MCF 10A (cell line): ENCODE data around the gene SNTG2. TPM values are rescaled to one million over a fixed set of nuclear protein-coding genes. Genes with fewer than 3 reads are reported as not detected.

Experiments used
- BruUV-seq: library from RNA; stranded (reverse); fragments of 400-500 nt; replicated peaks from 2 replicates; lab custom pipeline; 2021; lab: Mats Ljungman, UMichigan
- CTCF ChIA-PET: fragments of 300-600 bp; sonication (Branson Sonifier 250); formaldehyde crosslinking; extraction: SDS; loops from one replicate; lab custom pipeline; 2021; ENCODE audit warnings: antibody characterized with exemption, inconsistent platforms; lab: Yijun Ruan, JAX
- POLR2A ChIA-PET: fragments of 300-600, 350-650 bp; sonication (Branson Sonifier 250); formaldehyde crosslinking; extraction: SDS; loops from one replicate; lab custom pipeline; 2020; ENCODE audit warnings: antibody characterized with exemption, inconsistent platforms; lab: Yijun Ruan, JAX
- DNase-seq: peaks from one replicate; pipeline ENCODE4 v3.0.0-alpha.2; 2018; ENCODE audit not compliant: unreplicated experiment
- H3K27ac Mint-ChIP-seq: one replicate; pipeline ENCODE4 v1.8.0; 2022; ENCODE audit warnings: mild to moderate bottlenecking, low read depth, mixed read lengths; ENCODE audit not compliant: unreplicated experiment
- H3K27me3 Mint-ChIP-seq: one replicate; pipeline ENCODE4 v1.8.0; 2022; ENCODE audit warnings: mixed read lengths; ENCODE audit not compliant: insufficient read depth, unreplicated experiment
- H3K36me3 Mint-ChIP-seq: one replicate; pipeline ENCODE4 v1.8.0; 2022; ENCODE audit warnings: mild to moderate bottlenecking, moderate library complexity, mixed read lengths; ENCODE audit not compliant: insufficient read depth, unreplicated experiment
- H3K4me1 Mint-ChIP-seq: one replicate; pipeline ENCODE4 v1.8.0; 2022; ENCODE audit warnings: mixed read lengths; ENCODE audit not compliant: insufficient read depth, unreplicated experiment
- H3K4me3 Mint-ChIP-seq: one replicate; pipeline ENCODE4 v1.8.0; 2022; ENCODE audit warnings: mild to moderate bottlenecking, moderate library complexity, mixed read lengths; ENCODE audit not compliant: unreplicated experiment
- H3K9me3 Mint-ChIP-seq: one replicate; pipeline ENCODE4 v1.8.0; 2022; ENCODE audit warnings: mixed read lengths; ENCODE audit not compliant: unreplicated experiment
- CTCF ChIP-seq: fragments of 200-600 bp; IDR thresholded peaks from one replicate; pipeline ENCODE4 v1.8.0; 2022; ENCODE audit warnings: antibody characterized with exemption, mild to moderate bottlenecking; ENCODE audit not compliant: unreplicated experiment
- intact Hi-C: fragments of 100-400 bp; cut with micrococcal nuclease; formaldehyde crosslinking; loops from 2 replicates; pipeline ENCODE4 v1.14.1; 2022
- total RNA-seq: library from RNA; stranded (reverse); gene quantifications from 2 replicates; pipeline ENCODE4 v1.2.3, GENCODE V29; 2022

The SNTG2 gene
- total RNA-seq, 1 experiment from 2014 or later, result not detected

- H3K4me3 Mint-ChIP-seq, result no peak overlapping the region
- H3K4me1 Mint-ChIP-seq, result peaks cover 12% of the 10 kb centered on the region
- intact Hi-C loops, result no loop called here
- TF ChIP-seq CTCF, result no peak
- H3K27me3 Mint-ChIP-seq, result peaks cover 12% of the 10 kb centered on the region
- no peaks in the 10 kb centered on the region for H3K9me3 Mint-ChIP-seq
- no peak overlapping the region for H3K27ac Mint-ChIP-seq
- no peaks in the 10 kb centered on the region for H3K36me3 Mint-ChIP-seq
- no TSS peak for BruUV-seq
- no peak for DNase-seq
- ChIA-PET POLR2A (no interaction called here), CTCF (no interaction called here)
Measured at GRCh38 chr2:1022178-1022577, 71.5 kb downstream of the SNTG2 start.

- H3K4me1 Mint-ChIP-seq, result peaks cover 12% of the 10 kb centered on the region
- H3K4me3 Mint-ChIP-seq, result no peak overlapping the region
- H3K36me3 Mint-ChIP-seq, result no peaks in the 10 kb centered on the region
- TF ChIP-seq CTCF, result no peak
- ChIA-PET POLR2A (no interaction called here), CTCF (no interaction called here)
- BruUV-seq, result no TSS peak
- intact Hi-C loops, result no loop called here
- no peak overlapping the region for H3K27ac Mint-ChIP-seq
- no peak for DNase-seq
- peaks cover 13% of the 10 kb centered on the region for H3K27me3 Mint-ChIP-seq
- no peaks in the 10 kb centered on the region for H3K9me3 Mint-ChIP-seq
Measured at GRCh38 chr2:1024981-1025380, 74.3 kb downstream of the SNTG2 start.

GRCh38 chr2:1026141-1026540, 75.5 kb downstream of the SNTG2 start:
- intact Hi-C loops, result no loop called here
- CTCF ChIA-PET, result interaction anchor here (0.7 kb wide), 1 partner anchor 142 kb away, joined by 3 read pairs; no protein-coding TSS in a partner anchor
- BruUV-seq, result no TSS peak
- peaks cover 13% of the 10 kb centered on the region for H3K27me3 Mint-ChIP-seq
- peaks cover 12% of the 10 kb centered on the region for H3K4me1 Mint-ChIP-seq
- no peak for DNase-seq
- no peak overlapping the region for H3K4me3 Mint-ChIP-seq
- TF ChIP-seq CTCF, result no peak
- no peak overlapping the region for H3K27ac Mint-ChIP-seq
- H3K9me3 Mint-ChIP-seq, result no peaks in the 10 kb centered on the region
- POLR2A ChIA-PET, result no interaction called here
- no peaks in the 10 kb centered on the region for H3K36me3 Mint-ChIP-seq

GRCh38 chr2:1028831-1029230, 78.2 kb downstream of the SNTG2 start:
- TF ChIP-seq CTCF, result no peak
- H3K9me3 Mint-ChIP-seq, result no peaks in the 10 kb centered on the region
- peaks cover 12% of the 10 kb centered on the region for H3K4me1 Mint-ChIP-seq
- DNase-seq, result no peak
- intact Hi-C loops, result no loop called here
- BruUV-seq, result no TSS peak
- peaks cover 13% of the 10 kb centered on the region for H3K27me3 Mint-ChIP-seq
- ChIA-PET CTCF (no interaction called here), POLR2A (interaction anchor here (0.7 kb wide), 1 partner anchor 485 kb away, joined by 3 read pairs; no protein-coding TSS in a partner anchor)
- no peak overlapping the region for H3K4me3 Mint-ChIP-seq
- H3K36me3 Mint-ChIP-seq, result no peaks in the 10 kb centered on the region
- no peak overlapping the region for H3K27ac Mint-ChIP-seq
